CD8-positive, alpha-beta memory T cell (primary cell): ENCODE measurements around the gene HSPD1. TPM values are rescaled to one million over a fixed set of nuclear protein-coding genes. Genes with fewer than 3 reads are reported as not detected.

Source experiments
- CTCF ChIA-PET: fragments of 350-600 bp; sonication (Branson Sonifier 250); formaldehyde crosslinking; loops from one replicate; lab custom pipeline; 2021; ENCODE audit warnings: antibody characterized with exemption; lab: Charles Lee
- POLR2A ChIA-PET: fragments of 350-600 bp; sonication (Branson Sonifier 250); formaldehyde crosslinking; loops from one replicate; lab custom pipeline; 2021; ENCODE audit warnings: antibody characterized with exemption; lab: Charles Lee
- DNase-seq, 5 donors: peaks; one replicate each; pipeline versions ENCODE4 v3.0.0 to v3.0.0-alpha.2; 2020 to 2022; ENCODE audit warnings: mixed read lengths in 1 of 5
- H3K27ac ChIP-seq: one replicate; pipeline ENCODE4 v1.7.0; 2013; ENCODE audit warnings: low read depth, mild to moderate bottlenecking, low read length, moderate library complexity
- H3K27me3 ChIP-seq: 2 replicates; pipeline ENCODE4 v1.7.0; 2013; ENCODE audit warnings: low read length, mild to moderate bottlenecking; ENCODE audit not compliant: insufficient read depth, poor library complexity, severe bottlenecking
- H3K36me3 ChIP-seq: 2 replicates; pipeline ENCODE4 v1.7.0; 2013; ENCODE audit warnings: mild to moderate bottlenecking, low read length, moderate library complexity; ENCODE audit not compliant: insufficient read depth
- H3K4me1 ChIP-seq: 2 replicates; pipeline ENCODE4 v1.7.0; 2013; ENCODE audit warnings: mild to moderate bottlenecking, low read length, moderate library complexity; ENCODE audit not compliant: insufficient read depth
- H3K4me3 ChIP-seq: 2 replicates; pipeline ENCODE4 v1.7.0; 2013; ENCODE audit warnings: mild to moderate bottlenecking, low read length
- H3K9me3 ChIP-seq: 2 replicates; pipeline ENCODE4 v1.7.0; 2013; ENCODE audit warnings: mild to moderate bottlenecking, low read length
- H3K27ac Mint-ChIP-seq, 8 donors: one replicate each; pipeline ENCODE4 v1.8.0; 2020 to 2021; ENCODE audit warnings: mixed read lengths in 8 of 8, mild to moderate bottlenecking in 6 of 8, inconsistent platforms in 3 of 8, moderate library complexity in 3 of 8
- H3K27me3 Mint-ChIP-seq, 2 donors: one replicate each; pipeline ENCODE4 v1.8.0; 2020 to 2021; ENCODE audit warnings: mixed read lengths in 2 of 2, mild to moderate bottlenecking in 1 of 2, moderate library complexity in 1 of 2
- H3K36me3 Mint-ChIP-seq, 3 donors: one replicate each; pipeline ENCODE4 v1.8.0; 2020 to 2021; ENCODE audit warnings: mixed read lengths in 3 of 3, inconsistent platforms in 1 of 3, mild to moderate bottlenecking in 1 of 3
- H3K4me1 Mint-ChIP-seq, 3 donors: one replicate each; pipeline ENCODE4 v1.8.0; 2020 to 2021; ENCODE audit warnings: mixed read lengths in 3 of 3, inconsistent platforms in 1 of 3, mild to moderate bottlenecking in 1 of 3
- H3K4me3 Mint-ChIP-seq, 7 donors: one replicate each; pipeline ENCODE4 v1.8.0; 2020 to 2021; ENCODE audit warnings: mixed read lengths in 7 of 7, mild to moderate bottlenecking in 6 of 7, moderate library complexity in 4 of 7, inconsistent platforms in 2 of 7
- H3K9me3 Mint-ChIP-seq, 5 donors: one replicate each; pipeline ENCODE4 v1.8.0; 2020 to 2022; ENCODE audit warnings: mixed read lengths in 5 of 5, mild to moderate bottlenecking in 3 of 5, moderate library complexity in 2 of 5, inconsistent platforms in 1 of 5
- polyA plus RNA-seq: library from polyadenylated mRNA; unstranded; fragments of 300-500 nt; fragmentation: Illumina TruSeq; gene quantifications from one replicate; pipeline ENCODE4 v1.2.3, GENCODE V29; 2021
- total RNA-seq, 2 experiments: library from RNA; stranded (reverse); gene quantifications; one replicate each; pipeline ENCODE4 v1.2.3, GENCODE V29; 2021

The HSPD1 gene
- total and polyA plus RNA-seq, 3 experiments from 2014 or later = 110 to 1,183 (median 1,152) TPM

- Histone ChIP-seq H3K36me3 (no peaks in the 10 kb centered on the region), H3K9me3 (no peaks in the 10 kb centered on the region), H3K27me3 (no peaks in the 10 kb centered on the region), H3K4me1 (peaks cover 25% of the 10 kb centered on the region), H3K4me3 (peak overlapping the region; percentile 91), H3K27ac (peak overlapping the region; percentile 94)
- Mint-ChIP-seq H3K4me1 (peaks cover 39 to 58% (median 48%) of the 10 kb centered on the region in 3 donors), H3K27ac (peak overlapping the region; percentile 90 to 97 (median 96)), H3K36me3 (peaks cover 6 to 26% (median 9%) of the 10 kb centered on the region in 3 donors), H3K9me3 (peaks cover 0 to 5% (median 4%) of the 10 kb centered on the region in 5 donors), H3K27me3 (peaks cover 0 to 1% of the 10 kb centered on the region in 2 donors), H3K4me3 (peak overlapping the region; percentile 88 to 99 (median 97))
- ChIA-PET CTCF (interaction anchor here (0.9 to 2.9 kb wide), 5 partner anchors 9 to 188 kb away, joined by 3 to 14 read pairs (median 3); partner anchors contain the start of genes COQ10B, HSPD1, HSPE1 and MARS2), POLR2A (interaction anchor here (1.1 to 5.4 kb wide), 5 partner anchors 15 to 589 kb away, joined by 7 to 101 read pairs (median 13); partner anchors contain the start of genes COQ10B, HSPD1, HSPE1 and MARS2)
- DNase-seq = peak in 1 of 5 donors; percentile 35
These were observed 16.7 kb upstream of the HSPD1 start for GRCh38 chr2:197516393-197516761.

GRCh38 chr2:197515739-197516392, 16.2 kb upstream of the HSPD1 start, which contains the start of gene MOB4:
TSS of gene MOB4 (plus strand) at chr2:197516066. CDS start at chr2:197516087, 21 bp downstream.
- H3K27me3 ChIP-seq = no peaks in the 10 kb centered on the region
- DNase-seq = peak; percentile 92 to 96 (median 93)
- peak within 1 kb of the TSS; percentile 94 for H3K27ac ChIP-seq
- POLR2A ChIA-PET = interaction anchor here (0.7 to 5.4 kb wide), 8 partner anchors 15 to 588 kb away, joined by 3 to 101 read pairs (median 9); partner anchors contain the start of genes COQ10B, HSPD1, HSPE1 and MARS2
- H3K27ac Mint-ChIP-seq = peak within 1 kb of the TSS; percentile 90 to 97 (median 96)
- H3K27me3 Mint-ChIP-seq = no peaks in the 10 kb centered on the region
- peaks cover 0 to 1% (median 1%) of the 10 kb centered on the region in 5 donors for H3K9me3 Mint-ChIP-seq
- no peaks in the 10 kb centered on the region for H3K9me3 ChIP-seq
- H3K4me1 Mint-ChIP-seq = peaks cover 36 to 53% (median 44%) of the 10 kb centered on the region in 3 donors
- no peaks in the 10 kb centered on the region for H3K36me3 ChIP-seq
- CTCF ChIA-PET = interaction anchor here (0.9 to 2.9 kb wide), 6 partner anchors 10 to 189 kb away, joined by 3 to 14 read pairs (median 4); partner anchors contain the start of genes COQ10B, HSPD1, HSPE1 and MARS2
- H3K4me1 ChIP-seq = peaks cover 25% of the 10 kb centered on the region
- H3K4me3 Mint-ChIP-seq = peak within 1 kb of the TSS; percentile 88 to 99 (median 97)
- H3K4me3 ChIP-seq = peak within 1 kb of the TSS; percentile 91
- peaks cover 1 to 21% (median 5%) of the 10 kb centered on the region in 3 donors for H3K36me3 Mint-ChIP-seq

- Histone ChIP-seq H3K9me3 (no peaks in the 10 kb centered on the region), H3K4me3 (peak overlapping the region; percentile 91), H3K27ac (peak overlapping the region; percentile 94), H3K27me3 (no peaks in the 10 kb centered on the region), H3K36me3 (no peaks in the 10 kb centered on the region), H3K4me1 (peaks cover 25% of the 10 kb centered on the region)
- ChIA-PET POLR2A (interaction anchor here (0.7 to 5.4 kb wide), 7 partner anchors 14 to 190 kb away, joined by 3 to 101 read pairs (median 11); partner anchors contain the start of genes COQ10B, HSPD1, HSPE1 and MARS2), CTCF (interaction anchor here (1.0 to 2.9 kb wide), 4 partner anchors 9 to 190 kb away, joined by 3 to 14 read pairs (median 6); partner anchors contain the start of genes COQ10B, HSPD1, HSPE1 and MARS2)
- Mint-ChIP-seq H3K27ac (peak overlapping the region; percentile 90 to 97 (median 96)), H3K4me3 (peak overlapping the region; percentile 88 to 99 (median 97)), H3K9me3 (no peaks in the 10 kb centered on the region), H3K4me1 (peaks cover 33 to 49% (median 38%) of the 10 kb centered on the region in 3 donors), H3K36me3 (peaks cover 0 to 18% (median 1%) of the 10 kb centered on the region in 3 donors), H3K27me3 (no peaks in the 10 kb centered on the region)
- DNase-seq = peak in 1 of 5 donors; percentile 6
These were observed 15.7 kb upstream of the HSPD1 start for GRCh38 chr2:197515315-197515738.

GRCh38 chr2:197514754-197515153, 15.1 kb upstream of the HSPD1 start:
- H3K4me1 ChIP-seq = peaks cover 25% of the 10 kb centered on the region
- H3K27me3 Mint-ChIP-seq = no peaks in the 10 kb centered on the region
- H3K36me3 ChIP-seq = no peaks in the 10 kb centered on the region
- POLR2A ChIA-PET = interaction anchor here (1.6 to 5.4 kb wide), 4 partner anchors 14 to 191 kb away, joined by 4 to 101 read pairs (median 14); partner anchors contain the start of genes COQ10B, HSPD1, HSPE1 and MARS2
- H3K27ac Mint-ChIP-seq = peak overlapping the region; percentile 90 to 97 (median 96)
- peaks cover 0 to 16% (median 0%) of the 10 kb centered on the region in 3 donors for H3K36me3 Mint-ChIP-seq
- peak overlapping the region; percentile 88 to 99 (median 97) for H3K4me3 Mint-ChIP-seq
- H3K4me1 Mint-ChIP-seq = peaks cover 32 to 48% (median 36%) of the 10 kb centered on the region in 3 donors
- no peaks in the 10 kb centered on the region for H3K27me3 ChIP-seq
- CTCF ChIA-PET = interaction anchor here (1.0 to 2.9 kb wide), 3 partner anchors 9 to 62 kb away, joined by 4 to 14 read pairs (median 9); partner anchors contain the start of genes COQ10B, HSPD1 and HSPE1
- H3K4me3 ChIP-seq = peak overlapping the region; percentile 91
- no peaks in the 10 kb centered on the region for H3K9me3 Mint-ChIP-seq
- H3K27ac ChIP-seq = peak overlapping the region; percentile 94
- H3K9me3 ChIP-seq = no peaks in the 10 kb centered on the region
- peak in 1 of 5 donors; percentile 33 for DNase-seq

GRCh38 chr2:197513915-197514314, 14.3 kb upstream of the HSPD1 start:
- Mint-ChIP-seq H3K4me1 (peaks cover 24 to 40% (median 27%) of the 10 kb centered on the region in 3 donors), H3K4me3 (peak overlapping the region in 1 of 7 donors; percentile 50), H3K9me3 (no peaks in the 10 kb centered on the region), H3K27ac (peak overlapping the region in 5 of 8 donors; percentile 32 to 97 (median 92)), H3K36me3 (peaks cover 0 to 11% (median 0%) of the 10 kb centered on the region in 3 donors), H3K27me3 (no peaks in the 10 kb centered on the region)
- Histone ChIP-seq H3K4me1 (peaks cover 18% of the 10 kb centered on the region), H3K36me3 (no peaks in the 10 kb centered on the region), H3K4me3 (no peak overlapping the region), H3K27me3 (no peaks in the 10 kb centered on the region), H3K27ac (no peak overlapping the region), H3K9me3 (no peaks in the 10 kb centered on the region)
- no peak for DNase-seq
- CTCF ChIA-PET = interaction anchor here (1.2 kb wide), 1 partner anchor 14 kb away, joined by 4 read pairs; the partner anchor contains the start of genes HSPD1 and HSPE1
- POLR2A ChIA-PET = interaction anchor here (5.4 kb wide), 1 partner anchor 13 kb away, joined by 101 read pairs; the partner anchor contains the start of genes HSPD1 and HSPE1

GRCh38 chr2:197506658-197507057, 7.0 kb upstream of the HSPD1 start:
- no peak for DNase-seq
- H3K4me1 Mint-ChIP-seq = peaks cover 16 to 23% (median 21%) of the 10 kb centered on the region in 3 donors
- CTCF ChIA-PET = interaction anchor here (0.6 to 2.1 kb wide), 2 partner anchors 9 to 32 kb away, joined by 3 to 9 read pairs; partner anchors contain the start of gene MOB4
- peaks cover 0 to 29% (median 0%) of the 10 kb centered on the region in 3 donors for H3K36me3 Mint-ChIP-seq
- no peak overlapping the region for H3K4me3 Mint-ChIP-seq
- H3K9me3 Mint-ChIP-seq = no peaks in the 10 kb centered on the region
- POLR2A ChIA-PET = no interaction called here
- Histone ChIP-seq H3K4me3 (no peak overlapping the region), H3K27me3 (no peaks in the 10 kb centered on the region), H3K36me3 (peaks cover 4% of the 10 kb centered on the region), H3K9me3 (no peaks in the 10 kb centered on the region), H3K4me1 (peaks cover 15% of the 10 kb centered on the region), H3K27ac (no peak overlapping the region)
- H3K27ac Mint-ChIP-seq = peak overlapping the region in 1 of 8 donors; percentile 76
- H3K27me3 Mint-ChIP-seq = no peaks in the 10 kb centered on the region

- peaks cover 0 to 41% (median 0%) of the 10 kb centered on the region in 3 donors for H3K36me3 Mint-ChIP-seq
- CTCF ChIA-PET = no interaction called here
These were observed 4.9 kb upstream of the HSPD1 start for GRCh38 chr2:197504512-197504911.

More at GRCh38 chr2:197504512-197504911, 4.9 kb upstream of the HSPD1 start:
- Mint-ChIP-seq H3K9me3 (no peaks in the 10 kb centered on the region), H3K4me1 (peaks cover 25 to 32% (median 30%) of the 10 kb centered on the region in 3 donors), H3K27me3 (no peaks in the 10 kb centered on the region), H3K4me3 (no peak overlapping the region), H3K27ac (peak overlapping the region in 5 of 8 donors; percentile 17 to 76 (median 24))
- no peaks in the 10 kb centered on the region for H3K27me3 ChIP-seq
- no peak overlapping the region for H3K4me3 ChIP-seq
- no peak for DNase-seq
- H3K4me1 ChIP-seq = peaks cover 20% of the 10 kb centered on the region
- peaks cover 4% of the 10 kb centered on the region for H3K36me3 ChIP-seq
- POLR2A ChIA-PET = interaction anchor here (0.7 kb wide), 1 partner anchor 1314 kb away, joined by 3 read pairs; no protein-coding TSS in a partner anchor
- H3K9me3 ChIP-seq = no peaks in the 10 kb centered on the region
- no peak overlapping the region for H3K27ac ChIP-seq
